ENCODE results near the gene NHSL1. TPM values are rescaled to one million over a fixed set of nuclear protein-coding genes. Genes with fewer than 3 reads are reported as not detected.

The NHSL1 gene
- total RNA-seq, 2 donors from 2014 or later = 16.3 to 17.5 TPM

DNA sequence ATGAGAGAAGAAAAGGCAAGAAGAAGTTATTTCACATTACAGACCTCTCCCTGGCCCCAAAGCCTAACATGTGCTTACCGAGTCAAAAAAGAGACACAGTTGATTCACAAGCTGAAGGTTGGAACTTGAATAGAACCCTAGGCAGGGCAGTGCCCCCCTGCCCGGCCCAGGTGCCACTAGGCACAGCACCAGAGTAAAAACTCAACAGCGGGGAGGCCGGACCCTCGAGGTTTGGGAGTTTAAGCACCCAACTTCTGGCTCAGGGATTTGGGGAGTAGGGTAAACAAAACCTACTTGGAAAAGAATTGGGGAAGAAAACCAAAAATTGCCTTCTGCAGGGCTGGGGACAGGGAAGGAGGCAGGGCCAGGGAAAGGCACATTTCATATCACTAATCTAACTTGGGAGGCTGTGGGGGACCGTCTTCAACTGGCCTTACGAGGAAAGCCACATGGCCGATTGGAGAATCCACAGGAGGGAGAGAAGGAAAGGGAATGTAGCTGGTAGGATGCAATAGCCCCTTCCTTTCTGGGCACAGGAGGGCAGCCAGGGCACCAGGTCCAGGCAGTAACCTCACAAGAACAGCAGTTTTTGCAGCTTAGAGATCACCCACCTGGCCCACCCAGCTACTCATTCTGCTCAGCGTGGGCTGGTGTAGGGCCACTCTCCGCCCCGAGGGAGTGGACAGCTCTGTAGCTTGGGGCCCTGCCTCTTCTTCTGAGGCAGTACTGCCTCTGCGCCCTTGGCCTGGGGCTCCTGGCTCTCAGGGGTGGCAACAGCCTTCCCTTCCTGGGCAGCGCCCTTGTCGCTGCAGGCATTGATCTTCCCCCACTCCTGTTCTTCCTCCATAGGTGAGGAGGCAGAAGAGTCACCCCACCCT is 97.1 kb downstream of the NHSL1 start:
- Mint-ChIP-seq H3K4me3 (no peak overlapping the region), H3K27me3 (ENCODE audit: insufficient read depth) (no peaks in the 10 kb centered on the region), H3K4me1 (peaks cover 13% of the 10 kb centered on the region), H3K27ac (no peak overlapping the region), H3K36me3 (ENCODE audit: low read depth) (peaks cover 11% of the 10 kb centered on the region), H3K9me3 (no peaks in the 10 kb centered on the region)
- 88 to 93% methylated on average over 6 to 14 of the region's 14 CpGs for WGBS, 2 experiments (ENCODE audit: insufficient coverage in 1 of 2, insufficient read length in 1 of 2)
- TF ChIP-seq, protein P1, sequence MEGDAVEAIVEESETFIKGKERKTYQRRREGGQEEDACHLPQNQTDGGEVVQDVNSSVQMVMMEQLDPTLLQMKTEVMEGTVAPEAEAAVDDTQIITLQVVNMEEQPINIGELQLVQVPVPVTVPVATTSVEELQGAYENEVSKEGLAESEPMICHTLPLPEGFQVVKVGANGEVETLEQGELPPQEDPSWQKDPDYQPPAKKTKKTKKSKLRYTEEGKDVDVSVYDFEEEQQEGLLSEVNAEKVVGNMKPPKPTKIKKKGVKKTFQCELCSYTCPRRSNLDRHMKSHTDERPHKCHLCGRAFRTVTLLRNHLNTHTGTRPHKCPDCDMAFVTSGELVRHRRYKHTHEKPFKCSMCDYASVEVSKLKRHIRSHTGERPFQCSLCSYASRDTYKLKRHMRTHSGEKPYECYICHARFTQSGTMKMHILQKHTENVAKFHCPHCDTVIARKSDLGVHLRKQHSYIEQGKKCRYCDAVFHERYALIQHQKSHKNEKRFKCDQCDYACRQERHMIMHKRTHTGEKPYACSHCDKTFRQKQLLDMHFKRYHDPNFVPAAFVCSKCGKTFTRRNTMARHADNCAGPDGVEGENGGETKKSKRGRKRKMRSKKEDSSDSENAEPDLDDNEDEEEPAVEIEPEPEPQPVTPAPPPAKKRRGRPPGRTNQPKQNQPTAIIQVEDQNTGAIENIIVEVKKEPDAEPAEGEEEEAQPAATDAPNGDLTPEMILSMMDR (conservative IDR thresholded peaks at IDR 0.05) = no peak
- H3K4me3 ChIP-seq (ENCODE audit: low read length) = no peak overlapping the region
- H3K9me3 ChIP-seq (ENCODE audit: control insufficient read depth, low read length) = no peaks in the 10 kb centered on the region
- H3K36me3 ChIP-seq (ENCODE audit: control insufficient read depth, insufficient read depth, low read length) = peaks cover 16% of the 10 kb centered on the region
- H3K4me1 ChIP-seq (ENCODE audit: control insufficient read depth, insufficient read depth, low read length) = no peaks in the 10 kb centered on the region
- peak; percentile 54 for DNase-seq
- H3K9ac ChIP-seq (ENCODE audit: extremely low read depth, low read length, poor library complexity, severe bottlenecking) = no peak overlapping the region
- no peak overlapping the region for H3K27ac ChIP-seq (ENCODE audit: low read depth, low read length)
- H3K27me3 ChIP-seq (ENCODE audit: control insufficient read depth, insufficient read depth, low read length, poor library complexity, severe bottlenecking) = no peaks in the 10 kb centered on the region

GRCh38 chr6:138400326-138400725 is 99.0 kb downstream of the NHSL1 start:
- TF ChIP-seq, protein P1 (conservative IDR thresholded peaks at IDR 0.05) = no peak
- Histone ChIP-seq H3K4me1 (ENCODE audit: control insufficient read depth, insufficient read depth, low read length) (no peaks in the 10 kb centered on the region), H3K9ac (ENCODE audit: extremely low read depth, low read length, poor library complexity, severe bottlenecking) (no peak overlapping the region), H3K27me3 (ENCODE audit: control insufficient read depth, insufficient read depth, low read length, poor library complexity, severe bottlenecking) (no peaks in the 10 kb centered on the region), H3K27ac (ENCODE audit: low read depth, low read length) (no peak overlapping the region), H3K4me3 (ENCODE audit: low read length) (no peak overlapping the region), H3K9me3 (ENCODE audit: control insufficient read depth, low read length) (no peaks in the 10 kb centered on the region), H3K36me3 (ENCODE audit: control insufficient read depth, insufficient read depth, low read length) (no peaks in the 10 kb centered on the region)
- Mint-ChIP-seq H3K4me3 (no peak overlapping the region), H3K27ac (no peak overlapping the region), H3K27me3 (ENCODE audit: insufficient read depth) (no peaks in the 10 kb centered on the region), H3K4me1 (peaks cover 9% of the 10 kb centered on the region), H3K9me3 (no peaks in the 10 kb centered on the region), H3K36me3 (ENCODE audit: low read depth) (no peaks in the 10 kb centered on the region)
- 96 to 100% methylated on average over 2 to 3 of the region's 3 CpGs for WGBS, 2 experiments (ENCODE audit: insufficient coverage in 1 of 2, insufficient read length in 1 of 2)
- no peak for DNase-seq

DNA sequence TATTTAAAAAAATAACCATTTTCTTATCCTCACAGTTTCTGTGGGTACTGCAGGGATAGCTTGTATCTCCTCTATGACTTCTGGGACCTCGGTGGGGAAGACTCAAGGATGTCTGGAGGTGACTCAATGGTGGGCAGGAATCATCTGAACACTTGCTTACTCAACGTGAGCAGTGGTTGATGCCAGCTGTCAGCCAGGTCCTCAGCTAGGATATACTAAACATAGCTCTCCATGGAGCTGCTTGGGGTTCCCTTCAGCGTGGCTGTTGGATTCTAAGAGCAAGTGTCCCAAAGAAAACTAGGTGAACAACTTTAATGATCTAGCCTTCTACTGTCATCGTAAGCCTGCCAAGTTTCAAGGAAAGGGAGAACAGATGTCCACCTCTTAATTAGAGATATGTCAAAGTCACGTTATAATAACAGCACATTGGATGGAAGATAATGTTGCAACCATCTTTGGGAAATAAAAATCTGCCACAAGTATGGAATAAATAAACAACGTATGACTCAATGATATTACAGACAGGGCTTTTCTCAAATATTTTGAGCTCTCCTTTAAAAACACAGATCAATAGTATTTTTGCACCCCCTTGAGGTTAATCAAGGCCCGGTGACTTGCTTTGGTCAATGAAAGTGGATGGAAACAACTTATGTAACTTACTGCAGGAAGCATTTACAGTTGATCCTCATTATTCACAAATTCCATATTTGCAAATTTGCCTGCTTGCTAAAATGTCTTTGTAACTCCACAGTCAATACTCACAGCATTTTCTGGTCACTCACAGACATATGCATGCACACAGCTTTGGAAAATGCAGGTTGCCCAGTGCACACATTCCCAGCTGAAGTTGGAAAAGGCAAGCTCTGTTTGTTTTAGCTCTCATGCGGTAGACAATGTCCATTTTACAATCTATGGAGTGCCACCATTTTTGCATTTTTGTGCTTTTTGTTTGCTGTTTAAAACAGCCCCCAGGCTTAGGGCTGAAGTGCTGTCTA is 101.9 kb downstream of the NHSL1 start:
- Histone ChIP-seq H3K4me3 (ENCODE audit: low read length) (no peak overlapping the region), H3K27me3 (ENCODE audit: control insufficient read depth, insufficient read depth, low read length, poor library complexity, severe bottlenecking) (no peaks in the 10 kb centered on the region), H3K9ac (ENCODE audit: extremely low read depth, low read length, poor library complexity, severe bottlenecking) (no peak overlapping the region), H3K9me3 (ENCODE audit: control insufficient read depth, low read length) (no peaks in the 10 kb centered on the region), H3K4me1 (ENCODE audit: control insufficient read depth, insufficient read depth, low read length) (no peaks in the 10 kb centered on the region), H3K36me3 (ENCODE audit: control insufficient read depth, insufficient read depth, low read length) (no peaks in the 10 kb centered on the region), H3K27ac (ENCODE audit: low read depth, low read length) (no peak overlapping the region)
- DNase-seq = no peak
- Mint-ChIP-seq H3K4me1 (peaks cover 10% of the 10 kb centered on the region), H3K9me3 (no peaks in the 10 kb centered on the region), H3K4me3 (no peak overlapping the region), H3K27ac (no peak overlapping the region), H3K36me3 (ENCODE audit: low read depth) (no peaks in the 10 kb centered on the region), H3K27me3 (ENCODE audit: insufficient read depth) (no peaks in the 10 kb centered on the region)
- TF ChIP-seq, protein P1 (conservative IDR thresholded peaks at IDR 0.05) = peak; percentile 30
- 92 to 95% methylated on average over 7 to 8 of the region's 8 CpGs for WGBS, 2 experiments (ENCODE audit: insufficient coverage in 1 of 2, insufficient read length in 1 of 2)
